SK-N-SH (cell line): ENCODE measurements around the gene FBXL7. TPM values are rescaled to one million over a fixed set of nuclear protein-coding genes. Genes with fewer than 3 reads are reported as not detected.

Source experiments
- CTCF ChIA-PET: fragments of 300-600, 350-600 bp; formaldehyde crosslinking; extraction: SDS; loops from one replicate; lab custom pipeline; 2021; lab: Yijun Ruan, JAX
- POLR2A ChIA-PET: fragments of 350-600 bp; sonication (Branson Sonifier 250); formaldehyde crosslinking; extraction: SDS; loops from one replicate; lab custom pipeline; 2020; ENCODE audit warnings: antibody characterized with exemption, inconsistent platforms; lab: Yijun Ruan, JAX
- DNase-seq: peaks from one replicate; pipeline ENCODE4 v3.0.0; 2012
- H2AFZ ChIP-seq: fragments of 200-600 bp; sonication (generic); 2 replicates; pipeline ENCODE4 v1.8.1; 2016; ENCODE audit warnings: antibody characterized with exemption, mild to moderate bottlenecking, low read depth
- H3F3A ChIP-seq: fragments of 200-600 bp; sonication (generic); replicated peaks from 2 replicates; pipeline ENCODE3; 2016; ENCODE audit warnings: antibody characterized with exemption, mild to moderate bottlenecking; ENCODE audit not compliant: insufficient read depth
- H3K27ac ChIP-seq, 2 experiments: fragments of 200-500 bp in 1 of 2; fragments of 200-600 bp in 1 of 2; sonication (Bioruptor generic) in 1 of 2; sonication (generic), shearing (Covaris generic) in 1 of 2; 2 replicates each; pipeline versions ENCODE4 v1.5.1 to v1.6.1; 2014 to 2016; ENCODE audit warnings: low read depth in 2 of 2, inconsistent platforms in 1 of 2, low read length in 1 of 2, mild to moderate bottlenecking in 1 of 2, mixed read lengths in 1 of 2
- H3K27me3 ChIP-seq: fragments of 200-600 bp; sonication (generic), shearing (Covaris generic); 2 replicates; pipeline ENCODE4 v1.6.1; 2016; ENCODE audit warnings: mixed run types; ENCODE audit not compliant: insufficient read depth
- H3K36me3 ChIP-seq, 2 experiments: fragments of 200-500 bp in 1 of 2; fragments of 200-600 bp in 1 of 2; sonication (Bioruptor generic) in 1 of 2; sonication (generic) in 1 of 2; replicated peaks in 1 of 2; 2 replicates each; pipeline versions ENCODE3 to v1.5.1; 2014 to 2016; ENCODE audit warnings: low read length in 1 of 2, mild to moderate bottlenecking in 1 of 2; ENCODE audit not compliant: insufficient read depth in 2 of 2, control insufficient read depth in 1 of 2
- H3K4me1 ChIP-seq, 2 experiments: fragments of 200-500 bp in 1 of 2; fragments of 200-600 bp in 1 of 2; sonication (Bioruptor generic) in 1 of 2; sonication (generic), shearing (Covaris generic) in 1 of 2; 2 replicates each; pipeline versions ENCODE4 v1.5.1 to v1.6.1; 2014 to 2016; ENCODE audit warnings: low read depth in 1 of 2, low read length in 1 of 2, mixed run types in 1 of 2; ENCODE audit not compliant: insufficient read depth in 2 of 2, control insufficient read depth in 1 of 2
- H3K4me2 ChIP-seq: fragments of 200-600 bp; sonication (generic), shearing (Covaris generic); 2 replicates; pipeline ENCODE4 v1.6.1; 2017; ENCODE audit warnings: mixed run types
- H3K4me3 ChIP-seq, 2 experiments: fragments of 200-500 bp in 1 of 2; fragments of 200-600 bp in 1 of 2; sonication (Bioruptor generic) in 1 of 2; sonication (generic), shearing (Covaris generic) in 1 of 2; 2 replicates each; pipeline versions ENCODE4 v1.5.1 to v1.8.1; 2014 to 2016; ENCODE audit warnings: low read depth in 2 of 2, inconsistent platforms in 1 of 2, low read length in 1 of 2, mild to moderate bottlenecking in 1 of 2, mixed read lengths in 1 of 2, moderate library complexity in 1 of 2
- H3K79me2 ChIP-seq: fragments of 200-600 bp; sonication (generic); 2 replicates; pipeline ENCODE4 v1.8.1; 2017; ENCODE audit warnings: mild to moderate bottlenecking; ENCODE audit not compliant: insufficient read depth
- H3K9ac ChIP-seq: fragments of 200-600 bp; sonication (generic); 2 replicates; pipeline ENCODE4 v1.6.1; 2017; ENCODE audit warnings: mixed run types
- H3K9me2 ChIP-seq: fragments of 200-600 bp; sonication (generic); 2 replicates; pipeline ENCODE4 v1.6.1; 2017; ENCODE audit warnings: mixed run types
- H3K9me3 ChIP-seq: fragments of 200-600 bp; sonication (generic); 2 replicates; pipeline ENCODE4 v1.6.1; 2017; ENCODE audit warnings: mixed run types, mild to moderate bottlenecking, moderate library complexity
- H4K20me1 ChIP-seq: fragments of 200-600 bp; sonication (generic); 2 replicates; pipeline ENCODE4 v1.6.1; 2017; ENCODE audit warnings: mild to moderate bottlenecking, mixed run types; ENCODE audit not compliant: insufficient read depth
- CHD2 ChIP-seq: fragments of 150-350 bp; IDR thresholded peaks from 2 replicates; pipeline ENCODE4 v1.6.1; 2018; ENCODE audit warnings: low read length; ENCODE audit not compliant: partially characterized antibody
- CTCF ChIP-seq: fragments of 200-600 bp; sonication (generic); IDR thresholded peaks from 2 replicates; pipeline ENCODE4 v1.6.1; 2017; ENCODE audit warnings: antibody characterized with exemption, mild to moderate bottlenecking, moderate library complexity
- FOSL2 ChIP-seq: IDR thresholded peaks from 2 replicates; pipeline ENCODE4 v1.4.0; 2012; ENCODE audit warnings: low read depth, mild to moderate bottlenecking, moderate library complexity, borderline replicate concordance
- GABPA ChIP-seq: IDR thresholded peaks from 2 replicates; pipeline ENCODE4 v1.4.0; 2012; ENCODE audit warnings: low read depth, mild to moderate bottlenecking
- GATA2 ChIP-seq: sonication (generic); formaldehyde crosslinking; IDR thresholded peaks from 2 replicates; pipeline ENCODE4 v1.5.0; 2020; ENCODE audit warnings: mild to moderate bottlenecking, missing genetic modification reagents
- JUND ChIP-seq: IDR thresholded peaks from 2 replicates; pipeline ENCODE4 v1.4.0; 2012
- PBX3 ChIP-seq: IDR thresholded peaks from 2 replicates; pipeline ENCODE4; 2012
- POLR2AphosphoS5 ChIP-seq: IDR thresholded peaks from 2 replicates; pipeline ENCODE4 v1.6.1; 2012; ENCODE audit warnings: low read depth, low read length
- RAD21 ChIP-seq: IDR thresholded peaks from 2 replicates; pipeline ENCODE4 v1.6.1; 2012; ENCODE audit warnings: mild to moderate bottlenecking, low read length
- REST ChIP-seq: IDR thresholded peaks from 2 replicates; pipeline ENCODE4 v1.6.1; 2012; ENCODE audit warnings: mild to moderate bottlenecking, low read depth, low read length, moderate library complexity
- RFX5 ChIP-seq: IDR thresholded peaks from 2 replicates; pipeline ENCODE4 v1.6.1; 2012; ENCODE audit warnings: mild to moderate bottlenecking, improper control_type of control experiment, low read length
- RXRA ChIP-seq: IDR thresholded peaks from 2 replicates; pipeline ENCODE4 v1.4.0; 2012; ENCODE audit warnings: low read depth, mild to moderate bottlenecking, borderline replicate concordance
- TCF12 ChIP-seq: IDR thresholded peaks from 2 replicates; pipeline ENCODE4 v1.4.0; 2012
- TEAD4 ChIP-seq: IDR thresholded peaks from 2 replicates; pipeline ENCODE4 v1.4.0; 2012; ENCODE audit warnings: mild to moderate bottlenecking, borderline replicate concordance; ENCODE audit not compliant: insufficient read depth
- USF2 ChIP-seq: fragments of 150-350 bp; IDR thresholded peaks from 2 replicates; pipeline ENCODE4 v1.6.1; 2017; ENCODE audit warnings: antibody characterized with exemption, low read length, low read depth, borderline replicate concordance
- WGBS: methylation state at CpG from one replicate; pipeline ENCODE4 v1.1.6; 2017; ENCODE audit warnings: low lambda C conversion rate; 5-methylcytosine and 5-hydroxymethylcytosine counted together
- polyA plus RNA-seq, 3 experiments: library from polyadenylated mRNA; depleted of rRNA; stranded (reverse); fragments of >200 nt; gene quantifications; 2 replicates each; pipeline ENCODE4 v1.2.3, GENCODE V29; 2012

The FBXL7 gene
- polyA plus RNA-seq, 1 of the 3 experiments (the other 2 are of a cell fraction): 7.0 TPM

GRCh38 chr5:15637345-15637744 is 137.4 kb downstream of the FBXL7 start:
- Histone ChIP-seq H3K27me3 (no peaks in the 10 kb centered on the region), H3K36me3 (no peaks in the 10 kb centered on the region), H3K4me3 (no peak overlapping the region), H2AFZ (no peak overlapping the region), H3K9me3 (no peaks in the 10 kb centered on the region)
- WGBS: 61% methylated on average over 1 of the region's 1 CpG
- TF ChIP-seq GATA2 (CRISPR knock-in tag): no peak
- no peak for TF ChIP-seq RAD21
- TF ChIP-seq REST: no peak
- TF ChIP-seq USF2: no peak
- no peak for TF ChIP-seq RXRA
- TF ChIP-seq POLR2AphosphoS5: no peak
- no peak for TF ChIP-seq PBX3
- TF ChIP-seq TCF12: no peak
- no peak for TF ChIP-seq CHD2
- TF ChIP-seq CTCF: no peak
- no peak for TF ChIP-seq FOSL2
- no peak for TF ChIP-seq RFX5
- no peak for TF ChIP-seq TEAD4
- no peak for TF ChIP-seq GABPA
- TF ChIP-seq JUND: no peak
- TF ChIP-seq, all 33 proteins: peak for 0
- Histone ChIP-seq H3K9me2 (no peaks in the 10 kb centered on the region), H4K20me1 (no peaks in the 10 kb centered on the region), H3F3A (no peaks in the 10 kb centered on the region), H3K9ac (no peak overlapping the region), H3K4me1 (peaks cover 0 to 3% of the 10 kb centered on the region in 2 experiments; a peak in 2 of 4 replicates), H3K4me2 (no peak overlapping the region), H3K27ac (no peak overlapping the region), H3K79me2 (peaks cover 12% of the 10 kb centered on the region)
- ChIA-PET POLR2A (no interaction called here), CTCF (no interaction called here)
- no peak for DNase-seq
